NB4 (cell line): ENCODE results near the gene AATK.

Experiments used
- CTCF ChIP-seq: IDR thresholded peaks from one replicate; pipeline ENCODE4 v1.5.1; 2012; ENCODE audit warnings: low read depth, low read length
- MAX ChIP-seq: IDR thresholded peaks from 2 replicates; pipeline ENCODE4 v1.6.1; 2011; ENCODE audit warnings: low read depth, low read length
- MYC ChIP-seq: IDR thresholded peaks from 2 replicates; pipeline ENCODE4 v1.6.1; 2011; ENCODE audit warnings: low read depth, low read length
- POLR2A ChIP-seq: IDR thresholded peaks from 2 replicates; pipeline ENCODE4 v1.6.1; 2011; ENCODE audit warnings: mild to moderate bottlenecking; ENCODE audit not compliant: insufficient read length; ENCODE audit errors: extremely low read depth

- TF ChIP-seq POLR2A (no peak), CTCF (no peak), MYC (no peak), MAX (no peak)
These were observed 17.4 kb downstream of the AATK start for GRCh38 chr17:81148571-81148970.
